Ishikawa (cell line): Measurements from ENCODE around the gene NXPE1.

Source experiments
- CREB1 ChIP-seq: IDR thresholded peaks from 2 replicates; pipeline ENCODE4 v1.6.1; 2012; ENCODE audit warnings: low read depth
- TF ChIP-seq, protein P1 (sequence below): IDR thresholded peaks from 2 replicates; pipeline ENCODE4 v1.6.1; 2012

DNA sequence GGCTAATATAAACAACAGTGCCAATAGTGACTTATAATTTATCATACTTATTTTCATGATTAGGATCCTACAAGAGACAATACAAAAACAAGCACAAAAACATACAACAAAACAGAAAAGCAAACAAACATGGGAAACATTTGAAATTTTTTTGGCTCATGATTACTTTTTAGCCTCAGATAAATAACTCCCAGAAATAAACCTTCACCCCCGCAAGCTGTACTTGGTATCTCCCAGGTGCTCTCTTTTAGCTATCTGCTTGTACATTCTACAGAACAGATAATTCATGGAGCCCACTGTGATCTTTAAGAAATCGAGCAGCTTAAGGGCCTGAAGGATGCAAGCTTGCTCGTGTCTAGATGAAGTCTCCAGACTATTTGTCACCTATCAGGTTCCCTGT, 35.0 kb upstream of the NXPE1 start:
- TF ChIP-seq, protein P1, sequence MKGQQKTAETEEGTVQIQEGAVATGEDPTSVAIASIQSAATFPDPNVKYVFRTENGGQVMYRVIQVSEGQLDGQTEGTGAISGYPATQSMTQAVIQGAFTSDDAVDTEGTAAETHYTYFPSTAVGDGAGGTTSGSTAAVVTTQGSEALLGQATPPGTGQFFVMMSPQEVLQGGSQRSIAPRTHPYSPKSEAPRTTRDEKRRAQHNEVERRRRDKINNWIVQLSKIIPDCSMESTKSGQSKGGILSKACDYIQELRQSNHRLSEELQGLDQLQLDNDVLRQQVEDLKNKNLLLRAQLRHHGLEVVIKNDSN: no peak
- TF ChIP-seq CREB1: no peak
